GM18508 (cell line): ENCODE data around the gene SIAE.

Experiments used
- ATAC-seq: cut with Tn5 transposase; IDR thresholded peaks from one replicate; pipeline ENCODE4 v1.9.1; 2021; ENCODE audit warnings: moderate number of reproducible peaks; ENCODE audit not compliant: insufficient read depth, unreplicated experiment

Gene SIAE

DNA sequence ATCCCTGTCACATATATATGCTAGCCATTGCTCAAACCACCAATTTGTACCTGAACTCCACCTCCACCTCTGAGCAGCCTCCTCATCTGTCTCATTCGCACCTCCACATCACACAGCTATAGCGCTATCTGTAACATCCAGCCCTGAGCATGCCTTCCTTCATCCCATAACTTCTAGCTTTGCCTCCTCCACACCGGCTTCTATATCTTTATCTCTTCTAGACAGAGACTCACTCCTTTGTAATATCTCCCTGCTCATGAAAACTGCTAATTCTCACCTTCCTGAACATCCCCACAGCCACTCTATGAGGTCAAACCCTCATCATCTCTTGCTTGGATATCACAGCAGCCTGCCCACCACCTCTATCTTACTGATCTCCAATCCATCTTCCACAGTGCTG is 5.9 kb downstream of the SIAE start:
- no peak for ATAC-seq

- ATAC-seq: no peak
Measured at GRCh38 chr11:124663861-124664260, 9.7 kb downstream of the SIAE start.

GRCh38 chr11:124662106-124662505 is 11.4 kb downstream of the SIAE start:
- ATAC-seq: no peak

GRCh38 chr11:124661553-124661952 is 12.0 kb downstream of the SIAE start:
- ATAC-seq: no peak

GRCh38 chr11:124658986-124659385 is 14.6 kb downstream of the SIAE start:
- ATAC-seq: no peak

DNA sequence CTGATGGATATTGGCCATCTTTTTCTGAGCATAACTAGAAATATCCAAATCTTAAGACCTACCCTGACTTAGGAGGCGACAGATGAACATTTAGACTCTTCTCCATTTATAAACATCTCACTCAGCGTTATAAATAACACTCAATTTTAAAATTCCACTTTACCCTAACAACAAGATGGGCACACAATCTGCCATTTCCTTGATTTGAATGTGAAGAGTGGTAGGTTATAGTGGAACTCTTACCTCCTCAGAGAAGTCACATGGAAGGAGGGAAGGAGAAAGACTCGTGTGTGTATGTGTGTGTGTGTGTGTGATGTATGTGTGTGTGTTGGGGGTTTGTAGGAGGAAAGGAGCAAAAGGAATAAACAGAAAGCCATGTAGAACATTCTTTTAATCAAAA is 15.0 kb downstream of the SIAE start:
- ATAC-seq: no peak

GRCh38 chr11:124657904-124658303 is 15.6 kb downstream of the SIAE start:
- no peak for ATAC-seq

GRCh38 chr11:124656774-124657630 is 16.5 kb downstream of the SIAE start:
- no peak for ATAC-seq

GRCh38 chr11:124648610-124649009 is 24.9 kb downstream of the SIAE start:
- no peak for ATAC-seq

GRCh38 chr11:124646148-124646547 is 27.4 kb downstream of the SIAE start:
- ATAC-seq: no peak

GRCh38 chr11:124644426-124645280 is 28.9 kb downstream of the SIAE start:
- no peak for ATAC-seq

DNA sequence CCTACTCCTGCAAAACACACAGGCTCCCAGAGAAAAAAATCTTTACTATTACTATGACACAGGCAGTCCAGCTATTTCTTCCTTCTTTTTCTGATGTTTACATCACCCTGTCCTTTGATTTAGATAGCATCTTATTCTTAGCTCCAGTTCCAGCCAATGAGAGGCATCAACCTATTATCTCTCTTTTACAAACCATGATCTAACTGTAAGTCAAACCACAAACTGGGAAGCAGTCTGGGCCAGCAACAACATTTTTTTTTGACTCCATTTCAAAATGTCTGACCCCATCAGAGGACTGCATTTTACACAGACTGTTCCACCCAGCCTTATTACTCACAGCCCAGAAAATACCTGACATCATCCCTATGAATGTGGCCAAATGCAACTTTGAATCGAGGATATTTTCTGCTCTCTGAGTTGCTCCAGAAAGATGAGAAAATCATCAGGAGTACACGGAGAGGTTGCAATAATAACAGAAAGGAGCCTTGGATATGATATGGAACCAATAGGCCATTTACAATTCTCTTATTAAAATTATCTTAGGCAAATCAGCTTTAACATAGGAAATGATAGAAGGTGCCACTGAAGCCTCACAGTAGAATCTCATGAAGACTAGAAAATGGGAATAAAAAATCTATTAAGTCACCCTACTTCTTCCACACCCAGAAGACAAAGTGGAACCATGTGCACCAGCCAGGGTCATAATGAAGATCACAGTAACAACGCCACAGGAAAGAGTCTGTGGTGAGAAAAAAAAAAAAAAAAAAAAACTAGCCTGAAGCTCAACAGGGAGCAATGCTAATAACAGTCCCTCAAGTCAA is 29.7 kb downstream of the SIAE start:
- ATAC-seq: no peak

GRCh38 chr11:124643042-124643604 is 30.4 kb downstream of the SIAE start:
- no peak for ATAC-seq

DNA sequence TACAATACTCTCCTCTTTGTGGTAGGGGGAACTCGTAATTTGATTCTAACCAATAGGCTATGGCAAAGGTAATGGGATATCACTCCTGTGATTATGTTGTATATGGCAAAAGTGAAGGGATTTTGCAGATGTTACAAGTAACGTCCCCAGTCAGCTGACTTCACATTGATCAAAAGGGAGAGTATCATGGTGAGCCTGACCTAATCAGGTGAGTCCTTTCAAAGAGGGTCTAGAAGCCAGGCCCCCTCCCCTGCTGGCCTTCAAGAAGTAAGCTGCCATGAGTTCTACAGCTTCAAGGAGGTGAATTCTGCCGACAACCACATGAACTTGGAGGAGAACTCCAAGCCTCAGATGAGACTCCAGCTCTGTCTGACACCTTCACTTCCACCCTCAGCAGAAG is 30.9 kb downstream of the SIAE start:
- ATAC-seq: no peak

DNA sequence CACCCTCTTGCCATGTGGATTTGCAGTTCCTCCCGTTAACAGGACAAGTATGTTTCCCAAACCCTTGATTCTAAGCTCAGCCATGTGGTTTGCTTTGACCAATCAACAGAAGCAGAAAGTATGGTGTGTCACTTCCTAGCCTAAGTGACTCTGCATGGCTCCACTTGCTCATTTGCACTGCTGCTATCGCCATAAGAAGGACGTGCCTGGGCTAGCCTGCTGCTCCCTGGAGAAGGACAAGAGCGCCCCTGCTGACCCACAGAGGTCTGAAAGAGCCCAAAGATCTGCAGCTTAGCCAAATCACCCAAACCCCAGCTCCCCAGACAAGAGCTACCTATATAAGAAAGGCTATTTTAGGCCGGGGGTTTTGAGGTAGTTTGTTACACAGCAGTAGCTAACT is 32.9 kb downstream of the SIAE start:
- no peak for ATAC-seq

GRCh38 chr11:124639186-124639585 is 34.4 kb downstream of the SIAE start:
- ATAC-seq: no peak

GRCh38 chr11:124638500-124638899 is 35.0 kb downstream of the SIAE start:
- no peak for ATAC-seq

GRCh38 chr11:124635932-124636331 is 37.6 kb downstream of the SIAE start:
- ATAC-seq: no peak

DNA sequence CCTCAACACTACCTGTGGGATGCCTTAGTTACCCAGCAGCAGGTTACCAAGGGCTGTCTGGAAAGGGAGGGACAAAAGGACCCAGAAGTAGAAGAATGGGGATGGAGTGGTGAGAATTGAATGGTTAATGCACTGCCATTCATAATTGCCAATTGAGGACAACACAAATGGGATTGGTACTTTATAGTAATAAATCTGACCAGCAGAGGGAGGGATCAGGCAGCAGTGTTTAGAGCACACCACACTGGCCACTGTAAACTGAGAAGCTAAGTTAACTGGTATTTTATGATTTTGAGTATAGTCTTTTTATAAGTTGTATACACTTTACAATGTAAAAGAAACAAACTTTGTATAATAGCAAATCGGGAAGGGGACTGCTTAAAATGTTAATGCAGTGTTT is 40.2 kb downstream of the SIAE start:
- ATAC-seq: no peak

GRCh38 chr11:124629961-124630360 is 43.6 kb downstream of the SIAE start:
- ATAC-seq: no peak
